Duodenal mucosa (tissue), 2 donors: ENCODE results near the gene UCK1.

Experiments used
- H3K27ac ChIP-seq: one replicate; pipeline ENCODE4 v1.7.0; 2013; ENCODE audit warnings: low read depth, low read length
- H3K27me3 ChIP-seq, 2 donors: one replicate each; pipeline ENCODE4 v1.7.0; 2013; ENCODE audit warnings: low read length in 2 of 2, control low read depth in 1 of 2; ENCODE audit not compliant: insufficient read depth in 2 of 2, control insufficient read depth in 1 of 2
- H3K36me3 ChIP-seq, 2 donors: one replicate each; pipeline ENCODE4 v1.7.0; 2013; ENCODE audit warnings: low read length in 2 of 2, control low read depth in 1 of 2; ENCODE audit not compliant: insufficient read depth in 2 of 2, control insufficient read depth in 1 of 2
- H3K4me1 ChIP-seq, 2 donors: one replicate each; pipeline ENCODE4 v1.7.0; 2013; ENCODE audit warnings: low read length in 2 of 2, control low read depth in 1 of 2; ENCODE audit not compliant: insufficient read depth in 2 of 2, control insufficient read depth in 1 of 2
- H3K4me3 ChIP-seq, 2 donors: one replicate each; pipeline ENCODE4 v1.7.0; 2013; ENCODE audit warnings: low read length in 2 of 2, low read depth in 1 of 2
- H3K9ac ChIP-seq, 2 donors: one replicate each; pipeline ENCODE4 v1.7.0; 2013; ENCODE audit warnings: low read length in 2 of 2, low read depth in 1 of 2
- H3K9me3 ChIP-seq, 2 donors: one replicate each; pipeline ENCODE4 v1.7.0; 2013; ENCODE audit warnings: low read length in 2 of 2, control low read depth in 1 of 2; ENCODE audit not compliant: control insufficient read depth in 1 of 2

UCK1 gene

GRCh38 chr9:131495785-131496184, 35.3 kb downstream of the UCK1 start:
- Histone ChIP-seq H3K27me3 (no peaks in the 10 kb centered on the region), H3K4me3 (no peak overlapping the region), H3K9ac (no peak overlapping the region), H3K36me3 (peaks cover 47 to 94% of the 10 kb centered on the region in 2 donors), H3K27ac (no peak overlapping the region), H3K9me3 (no peaks in the 10 kb centered on the region), H3K4me1 (peaks cover 13 to 19% of the 10 kb centered on the region in 2 donors)

GRCh38 chr9:131494296-131494870, 36.7 kb downstream of the UCK1 start:
- no peak overlapping the region for H3K9ac ChIP-seq
- H3K4me1 ChIP-seq = peaks cover 13 to 14% of the 10 kb centered on the region in 2 donors
- no peak overlapping the region for H3K27ac ChIP-seq
- no peaks in the 10 kb centered on the region for H3K27me3 ChIP-seq
- no peak overlapping the region for H3K4me3 ChIP-seq
- H3K36me3 ChIP-seq = peaks cover 62 to 100% of the 10 kb centered on the region in 2 donors
- no peaks in the 10 kb centered on the region for H3K9me3 ChIP-seq

GRCh38 chr9:131492070-131492469, 39.0 kb downstream of the UCK1 start:
- no peak overlapping the region for H3K9ac ChIP-seq
- no peaks in the 10 kb centered on the region for H3K27me3 ChIP-seq
- H3K9me3 ChIP-seq = no peaks in the 10 kb centered on the region
- H3K4me3 ChIP-seq = no peak overlapping the region
- H3K4me1 ChIP-seq = peaks cover 9% of the 10 kb centered on the region in 2 donors
- no peak overlapping the region for H3K27ac ChIP-seq
- peaks cover 71 to 100% of the 10 kb centered on the region in 2 donors for H3K36me3 ChIP-seq

- H3K4me1 ChIP-seq = peaks cover 0 to 2% of the 10 kb centered on the region in 2 donors
- no peak overlapping the region for H3K9ac ChIP-seq
- H3K9me3 ChIP-seq = no peaks in the 10 kb centered on the region
- peaks cover 78 to 100% of the 10 kb centered on the region in 2 donors for H3K36me3 ChIP-seq
- H3K27ac ChIP-seq = no peak overlapping the region
- H3K27me3 ChIP-seq = no peaks in the 10 kb centered on the region
- H3K4me3 ChIP-seq = no peak overlapping the region
Observed at GRCh38 chr9:131491001-131491710, 39.9 kb downstream of the UCK1 start.

GRCh38 chr9:131490514-131490913, 40.5 kb downstream of the UCK1 start:
- H3K36me3 ChIP-seq = peaks cover 75 to 100% of the 10 kb centered on the region in 2 donors

GRCh38 chr9:131487621-131488031, 43.4 kb downstream of the UCK1 start:
- Histone ChIP-seq H3K27ac (no peak overlapping the region), H3K36me3 (peaks cover 83 to 100% of the 10 kb centered on the region in 2 donors), H3K9ac (no peak overlapping the region), H3K9me3 (no peaks in the 10 kb centered on the region), H3K4me1 (no peaks in the 10 kb centered on the region), H3K4me3 (no peak overlapping the region), H3K27me3 (no peaks in the 10 kb centered on the region)

More at GRCh38 chr9:131490514-131490913, 40.5 kb downstream of the UCK1 start:
- Histone ChIP-seq H3K27me3 (no peaks in the 10 kb centered on the region), H3K4me3 (no peak overlapping the region), H3K27ac (no peak overlapping the region), H3K9me3 (no peaks in the 10 kb centered on the region), H3K4me1 (no peaks in the 10 kb centered on the region), H3K9ac (no peak overlapping the region)

GRCh38 chr9:131487001-131487400, 44.1 kb downstream of the UCK1 start:
- H3K27me3 ChIP-seq = no peaks in the 10 kb centered on the region
- no peak overlapping the region for H3K27ac ChIP-seq
- no peak overlapping the region for H3K4me3 ChIP-seq
- H3K9ac ChIP-seq = no peak overlapping the region
- H3K36me3 ChIP-seq = peaks cover 86 to 100% of the 10 kb centered on the region in 2 donors
- no peaks in the 10 kb centered on the region for H3K9me3 ChIP-seq
- H3K4me1 ChIP-seq = no peaks in the 10 kb centered on the region

- Histone ChIP-seq H3K27me3 (no peaks in the 10 kb centered on the region), H3K36me3 (peaks cover 81 to 97% of the 10 kb centered on the region in 2 donors), H3K4me1 (no peaks in the 10 kb centered on the region), H3K9me3 (no peaks in the 10 kb centered on the region), H3K4me3 (no peak overlapping the region), H3K9ac (no peak overlapping the region), H3K27ac (no peak overlapping the region)
Observed at GRCh38 chr9:131485728-131486422, 45.2 kb downstream of the UCK1 start.

GRCh38 chr9:131485206-131485605, 45.9 kb downstream of the UCK1 start:
- Histone ChIP-seq H3K9me3 (no peaks in the 10 kb centered on the region), H3K9ac (no peak overlapping the region), H3K4me1 (no peaks in the 10 kb centered on the region), H3K27ac (no peak overlapping the region), H3K4me3 (no peak overlapping the region), H3K27me3 (no peaks in the 10 kb centered on the region), H3K36me3 (peaks cover 79 to 97% of the 10 kb centered on the region in 2 donors)

- Histone ChIP-seq H3K4me1 (no peaks in the 10 kb centered on the region), H3K27me3 (no peaks in the 10 kb centered on the region), H3K27ac (no peak overlapping the region), H3K36me3 (peaks cover 77 to 97% of the 10 kb centered on the region in 2 donors), H3K9ac (no peak overlapping the region), H3K4me3 (no peak overlapping the region), H3K9me3 (no peaks in the 10 kb centered on the region)
Observed at GRCh38 chr9:131484560-131485185, 46.4 kb downstream of the UCK1 start.
